Neural cell (in vitro differentiated cells): ENCODE results near the gene MYO9A. TPM values are rescaled to one million over a fixed set of nuclear protein-coding genes. Genes with fewer than 3 reads are reported as not detected.
"Not testable (repeated sequence)": the region's sequence is repeated elsewhere in the genome, so short reads cannot be mapped to it uniquely, and the experiment has no call there.

Experiments used
- H2AFZ ChIP-seq: fragments of 200-600, 300-800 bp; sonication (generic), shearing (Covaris generic); 2 replicates; pipeline ENCODE4 v1.6.0; 2014; ENCODE audit warnings: low read depth, mild to moderate bottlenecking, antibody characterized with exemption, low read length, moderate library complexity
- H3F3A ChIP-seq: fragments of 200-600 bp; shearing (Covaris generic); 2 replicates; pipeline ENCODE4 v1.6.1; 2016; ENCODE audit warnings: mild to moderate bottlenecking, moderate library complexity, mixed read lengths, antibody characterized with exemption, low read length; ENCODE audit not compliant: insufficient read depth, poor library complexity, severe bottlenecking
- H3K27ac ChIP-seq: fragments of 200-600, 300-800 bp; sonication (generic), shearing (Covaris generic); 2 replicates; pipeline ENCODE4 v1.5.1; 2014; ENCODE audit warnings: mild to moderate bottlenecking, low read length, moderate library complexity
- H3K27me3 ChIP-seq: fragments of 300-800, 200-600 bp; sonication (generic), shearing (Covaris generic); 2 replicates; pipeline ENCODE4 v1.6.0; 2014; ENCODE audit warnings: mild to moderate bottlenecking, low read depth, low read length, moderate library complexity; ENCODE audit not compliant: insufficient read depth
- H3K36me3 ChIP-seq: fragments of 300-800, 200-600 bp; sonication (generic), shearing (Covaris generic); 2 replicates; pipeline ENCODE4 v1.5.1; 2014; ENCODE audit warnings: mild to moderate bottlenecking, antibody characterized with exemption, low read length, moderate library complexity; ENCODE audit not compliant: insufficient read depth
- H3K4me2 ChIP-seq: fragments of 300-800, 200-600 bp; sonication (generic), shearing (Covaris generic); 2 replicates; pipeline ENCODE4 v1.6.0; 2014; ENCODE audit warnings: mild to moderate bottlenecking, low read length
- H3K4me3 ChIP-seq: fragments of 300-800, 200-600 bp; sonication (generic), shearing (Covaris generic); 2 replicates; pipeline ENCODE4 v1.5.1; 2014; ENCODE audit warnings: mild to moderate bottlenecking, low read length, moderate library complexity
- H3K79me2 ChIP-seq: fragments of 200-600 bp; shearing (Covaris generic); replicated peaks from 2 replicates; pipeline ENCODE4 v1.6.0; 2014; ENCODE audit warnings: mild to moderate bottlenecking, low read length, moderate library complexity; ENCODE audit not compliant: insufficient read depth
- H3K9ac ChIP-seq: fragments of 300-800, 200-600 bp; sonication (generic), shearing (Covaris generic); 2 replicates; pipeline ENCODE4 v1.6.1; 2016; ENCODE audit warnings: mild to moderate bottlenecking, low read length, mixed read lengths
- H3K9me2 ChIP-seq: fragments of 200-600 bp; shearing (Covaris generic); 2 replicates; pipeline ENCODE4 v1.6.1; 2016; ENCODE audit warnings: mild to moderate bottlenecking, low read length, mixed read lengths; ENCODE audit not compliant: insufficient read depth
- H3K9me3 ChIP-seq: fragments of 200-600, 300-800 bp; sonication (generic), shearing (Covaris generic); 2 replicates; pipeline ENCODE4 v1.6.1; 2016; ENCODE audit warnings: mild to moderate bottlenecking, mixed run types, low read length, moderate library complexity, mixed read lengths
- H4K20me1 ChIP-seq: fragments of 200-600 bp; shearing (Covaris generic); 2 replicates; pipeline ENCODE4 v1.6.1; 2016; ENCODE audit warnings: mild to moderate bottlenecking, mixed run types; ENCODE audit not compliant: insufficient read depth
- CTCF ChIP-seq: fragments of 450-650 bp; IDR thresholded peaks from 2 replicates; pipeline ENCODE4 v1.5.1; 2014; ENCODE audit warnings: antibody characterized with exemption, mild to moderate bottlenecking, moderate library complexity; ENCODE audit not compliant: poor library complexity, severe bottlenecking
- MXI1 ChIP-seq: fragments of 450-650 bp; conservative IDR thresholded peaks from 2 replicates; pipeline ENCODE4 v1.6.1; 2014; ENCODE audit warnings: antibody characterized with exemption, mild to moderate bottlenecking; ENCODE audit not compliant: poor library complexity, severe bottlenecking
- POLR2AphosphoS5 ChIP-seq: IDR thresholded peaks from 2 replicates; pipeline ENCODE4 v1.6.1; 2012
- RAD21 ChIP-seq: fragments of 450-650 bp; conservative IDR thresholded peaks from 2 replicates; pipeline ENCODE4 v1.6.1; 2014; ENCODE audit warnings: antibody characterized with exemption, mild to moderate bottlenecking, moderate library complexity
- REST ChIP-seq: IDR thresholded peaks from 2 replicates; pipeline ENCODE4 v1.6.1; 2012; ENCODE audit warnings: borderline replicate concordance
- SMC3 ChIP-seq: fragments of 450-650 bp; conservative IDR thresholded peaks from 2 replicates; pipeline ENCODE4 v1.6.1; 2014; ENCODE audit warnings: antibody characterized with exemption, mild to moderate bottlenecking, moderate library complexity; ENCODE audit not compliant: poor library complexity
- polyA plus RNA-seq: library from polyadenylated mRNA; depleted of rRNA; stranded (reverse); fragments of >200 nt; gene quantifications from 2 replicates; pipeline ENCODE4 v1.2.3, GENCODE V29; 2014

MYO9A gene
- polyA plus RNA-seq, 1 donor from 2014 or later = 22.7 TPM

- no peaks in the 10 kb centered on the region for H3K9me2 ChIP-seq
- no peak overlapping the region for H3K27ac ChIP-seq
These were observed 111.6 kb downstream of the MYO9A start for GRCh38 chr15:72006382-72006781.

GRCh38 chr15:72005483-72005882 lies 112.5 kb downstream of the MYO9A start:
- Histone ChIP-seq H3K9me3 (no peaks in the 10 kb centered on the region), H2AFZ (no peak overlapping the region), H3K27me3 (no peaks in the 10 kb centered on the region), H4K20me1 (no peaks in the 10 kb centered on the region), H3K79me2 (no peaks in the 10 kb centered on the region), H3K4me2 (no peak overlapping the region), H3K9ac (no peak overlapping the region), H3F3A (no peaks in the 10 kb centered on the region), H3K9me2 (no peaks in the 10 kb centered on the region), H3K27ac (no peak overlapping the region), H3K4me3 (no peak overlapping the region), H3K36me3 (peaks cover 7% of the 10 kb centered on the region)
- TF ChIP-seq SMC3 (no peak), REST (no peak), RAD21 (no peak), CTCF (no peak)

More at GRCh38 chr15:72006382-72006781, 111.6 kb downstream of the MYO9A start:
- H3K27me3 ChIP-seq = no peaks in the 10 kb centered on the region
- no peaks in the 10 kb centered on the region for H3F3A ChIP-seq
- H4K20me1 ChIP-seq = no peaks in the 10 kb centered on the region
- H3K9me3 ChIP-seq = no peaks in the 10 kb centered on the region
- no peak overlapping the region for H2AFZ ChIP-seq
- H3K36me3 ChIP-seq = peaks cover 7% of the 10 kb centered on the region
- no peaks in the 10 kb centered on the region for H3K79me2 ChIP-seq
- no peak for TF ChIP-seq CTCF
- no peak for TF ChIP-seq MXI1
- H3K9ac ChIP-seq = no peak overlapping the region
- H3K4me3 ChIP-seq = no peak overlapping the region
- no peak overlapping the region for H3K4me2 ChIP-seq

- Histone ChIP-seq H3K27me3 (no peaks in the 10 kb centered on the region), H3F3A (no peaks in the 10 kb centered on the region), H2AFZ (no peak overlapping the region), H3K79me2 (no peaks in the 10 kb centered on the region), H4K20me1 (no peaks in the 10 kb centered on the region), H3K4me3 (no peak overlapping the region), H3K27ac (no peak overlapping the region), H3K4me2 (no peak overlapping the region), H3K36me3 (peaks cover 3% of the 10 kb centered on the region), H3K9me3 (no peaks in the 10 kb centered on the region), H3K9ac (no peak overlapping the region), H3K9me2 (no peaks in the 10 kb centered on the region)
- TF ChIP-seq POLR2AphosphoS5 (no peak), CTCF (no peak)
These were observed 118.1 kb downstream of the MYO9A start for GRCh38 chr15:71999807-72000206.

- not testable (repeated sequence) for H3K9me3 ChIP-seq, H3K9me2 ChIP-seq, H3K79me2 ChIP-seq, H3K4me3 ChIP-seq, H3F3A ChIP-seq, H2AFZ ChIP-seq, H3K4me2 ChIP-seq, H4K20me1 ChIP-seq, H3K27ac ChIP-seq, H3K9ac ChIP-seq, H3K36me3 ChIP-seq, H3K27me3 ChIP-seq
These were observed 119.2 kb downstream of the MYO9A start for GRCh38 chr15:71998717-71999116.
